VCaP (cell line): ENCODE data around the gene WDCP.

Experiments
- H3K27ac ChIP-seq: fragments of 450-650 bp; 2 replicates; pipeline ENCODE4 v1.5.1; 2017
- TF ChIP-seq, protein P1 (sequence below): fragments of 450-650 bp; conservative IDR thresholded peaks from 2 replicates; pipeline ENCODE4 v1.5.1; 2017; ENCODE audit warnings: mild to moderate bottlenecking, moderate library complexity

WDCP gene

GRCh38 chr2:24084386-24085199, 37.4 kb upstream of the WDCP start, which contains the start of gene TP53I3:
Gene TP53I3 (minus strand): TSS chr2:24084834. CDS start chr2:24084326, 508 bp downstream.
- TF ChIP-seq, protein P1, sequence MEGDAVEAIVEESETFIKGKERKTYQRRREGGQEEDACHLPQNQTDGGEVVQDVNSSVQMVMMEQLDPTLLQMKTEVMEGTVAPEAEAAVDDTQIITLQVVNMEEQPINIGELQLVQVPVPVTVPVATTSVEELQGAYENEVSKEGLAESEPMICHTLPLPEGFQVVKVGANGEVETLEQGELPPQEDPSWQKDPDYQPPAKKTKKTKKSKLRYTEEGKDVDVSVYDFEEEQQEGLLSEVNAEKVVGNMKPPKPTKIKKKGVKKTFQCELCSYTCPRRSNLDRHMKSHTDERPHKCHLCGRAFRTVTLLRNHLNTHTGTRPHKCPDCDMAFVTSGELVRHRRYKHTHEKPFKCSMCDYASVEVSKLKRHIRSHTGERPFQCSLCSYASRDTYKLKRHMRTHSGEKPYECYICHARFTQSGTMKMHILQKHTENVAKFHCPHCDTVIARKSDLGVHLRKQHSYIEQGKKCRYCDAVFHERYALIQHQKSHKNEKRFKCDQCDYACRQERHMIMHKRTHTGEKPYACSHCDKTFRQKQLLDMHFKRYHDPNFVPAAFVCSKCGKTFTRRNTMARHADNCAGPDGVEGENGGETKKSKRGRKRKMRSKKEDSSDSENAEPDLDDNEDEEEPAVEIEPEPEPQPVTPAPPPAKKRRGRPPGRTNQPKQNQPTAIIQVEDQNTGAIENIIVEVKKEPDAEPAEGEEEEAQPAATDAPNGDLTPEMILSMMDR, result peak; percentile 96
- peak within 1 kb of the TSS; percentile 82 for H3K27ac ChIP-seq

DNA sequence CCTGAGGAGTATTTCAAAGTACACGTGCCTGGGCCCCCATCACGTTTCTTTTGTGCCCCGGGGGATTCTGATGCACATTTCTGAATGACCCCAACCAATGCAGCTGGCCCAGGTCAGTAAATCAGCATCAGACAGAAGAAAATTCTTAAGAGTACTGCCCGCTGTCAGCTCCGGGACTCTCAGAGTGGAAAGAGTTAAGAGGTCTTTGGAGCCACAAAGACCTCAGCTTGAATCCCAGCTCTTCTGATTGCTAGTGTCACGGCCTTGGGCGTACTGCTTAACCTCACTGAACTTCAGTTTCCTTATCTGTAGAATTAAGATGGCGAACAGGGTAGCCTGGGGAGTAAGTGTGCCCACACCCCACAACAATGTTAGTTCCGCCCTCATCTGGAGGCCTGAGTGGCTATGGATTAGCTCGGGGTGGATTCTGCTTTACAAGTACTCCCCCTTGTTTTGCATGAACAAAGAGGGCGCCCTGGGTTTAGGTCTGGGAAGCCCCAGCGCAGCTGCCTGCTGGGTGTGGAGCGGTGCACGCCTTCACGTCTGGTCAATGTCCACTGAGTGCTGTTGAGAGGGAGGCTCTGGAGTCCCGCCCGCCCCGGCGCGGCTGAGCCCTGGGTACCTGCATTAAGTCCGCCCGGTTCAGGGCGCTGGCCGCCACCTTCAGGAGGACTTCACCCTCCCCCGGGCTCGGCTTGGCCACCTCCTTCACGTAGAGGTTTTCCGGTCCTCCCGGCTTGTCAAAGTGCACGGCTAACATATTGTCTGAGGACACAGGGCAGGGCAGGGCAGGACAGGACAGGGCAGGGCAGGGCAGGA, 36.6 kb upstream of the WDCP start:
- peak overlapping the region; percentile 82 for H3K27ac ChIP-seq
- TF ChIP-seq, protein P1, result no peak

DNA sequence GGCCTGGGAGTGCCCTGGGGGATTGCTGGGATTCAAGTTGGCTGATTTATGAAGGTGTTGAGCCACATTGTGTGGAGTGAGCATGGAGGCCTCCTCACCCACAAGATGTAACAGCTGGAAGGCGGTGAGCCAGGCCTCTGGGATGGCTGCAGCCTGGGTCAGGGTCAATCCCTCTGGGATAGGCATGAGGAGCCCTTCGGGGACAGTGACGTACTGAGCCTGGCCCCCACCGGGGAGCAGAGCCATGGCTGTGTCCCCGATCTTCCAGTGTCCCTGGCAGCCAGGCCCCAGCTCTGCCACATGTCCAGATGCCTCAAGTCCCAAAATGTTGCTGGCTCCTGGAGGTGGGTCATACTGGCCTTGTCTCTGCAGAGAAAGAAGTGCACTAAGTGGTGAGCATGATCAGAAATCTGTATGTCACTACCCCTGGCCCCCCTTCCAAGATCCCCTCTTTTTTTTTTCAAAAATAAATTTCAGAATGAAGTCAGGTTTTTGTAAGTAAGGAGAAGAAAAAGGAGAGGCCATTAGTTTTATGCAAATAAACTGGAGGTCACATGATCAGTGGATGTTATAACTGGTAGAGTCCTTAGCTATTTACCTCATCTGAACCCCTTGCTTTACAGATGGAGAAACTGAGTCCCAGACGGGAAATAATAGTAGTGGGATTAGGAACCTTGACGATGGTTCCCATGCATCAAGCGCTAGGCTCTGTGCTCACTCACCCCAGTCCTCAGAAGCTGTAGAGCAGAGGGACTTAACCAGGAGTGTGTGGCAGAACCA, 35.8 kb upstream of the WDCP start:
- H3K27ac ChIP-seq, result peak overlapping the region; percentile 82
- TF ChIP-seq, protein P1, result no peak

DNA sequence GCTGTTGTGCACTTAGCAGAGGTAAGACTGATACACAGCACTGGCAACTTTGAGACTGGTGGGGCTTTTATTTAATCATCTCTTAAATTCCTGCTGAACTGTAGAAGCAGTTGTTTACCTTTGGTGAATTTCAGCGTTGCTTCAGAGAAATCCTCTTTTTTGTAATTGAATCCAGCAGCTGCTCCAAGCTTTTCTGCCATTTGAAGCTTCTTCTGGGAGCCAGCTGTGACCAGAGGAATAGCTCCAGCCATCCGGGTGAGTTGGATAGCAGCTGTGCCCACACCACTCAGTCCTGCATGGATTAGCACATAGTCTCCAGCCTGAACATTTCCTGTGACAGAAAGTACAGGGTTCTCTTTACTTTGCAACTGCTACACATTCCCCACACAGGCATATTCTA, 33.5 kb upstream of the WDCP start:
- no peak overlapping the region for H3K27ac ChIP-seq

GRCh38 chr2:24077879-24078278, 30.7 kb upstream of the WDCP start:
- H3K27ac ChIP-seq, result peak overlapping the region; percentile 81
- TF ChIP-seq, protein P1, result no peak

More for the DNA sequence above, 33.5 kb upstream of the WDCP start:
- TF ChIP-seq, protein P1, result no peak

DNA sequence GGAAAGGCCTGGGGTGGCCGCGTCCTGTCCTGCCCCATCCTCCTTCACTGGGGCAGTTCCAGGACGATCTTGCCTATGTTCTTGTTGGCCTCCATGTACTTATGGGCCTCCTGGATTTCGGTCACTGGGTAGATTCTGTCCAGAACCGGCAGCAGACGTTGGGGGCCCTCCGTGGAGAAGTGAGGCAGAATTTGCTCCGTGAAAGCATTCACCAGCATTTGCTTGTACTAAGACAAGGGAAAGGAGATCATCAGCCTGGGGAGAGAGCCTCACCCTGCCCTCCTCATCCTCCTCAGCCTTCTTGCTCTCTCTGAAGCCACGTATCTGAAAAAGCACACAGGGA, 30.3 kb upstream of the WDCP start:
- TF ChIP-seq, protein P1, result no peak
- peak overlapping the region; percentile 81 for H3K27ac ChIP-seq
